GM18505 (cell line): ENCODE data around the gene DIS3.
"Not testable (repeated sequence)": the region's sequence is repeated elsewhere in the genome, so short reads cannot be mapped to it uniquely, and the experiment has no call there.

ENCODE experiments used
- ATAC-seq: cut with Tn5 transposase; IDR thresholded peaks from one replicate; pipeline ENCODE4 v1.9.1; 2021; ENCODE audit not compliant: unreplicated experiment
- POLR2A ChIP-seq: IDR thresholded peaks from 4 replicates; pipeline ENCODE4 v1.6.1; 2011; ENCODE audit warnings: borderline replicate concordance; ENCODE audit not compliant: insufficient read depth, insufficient read length; ENCODE audit errors: extremely low read depth

Gene DIS3

DNA sequence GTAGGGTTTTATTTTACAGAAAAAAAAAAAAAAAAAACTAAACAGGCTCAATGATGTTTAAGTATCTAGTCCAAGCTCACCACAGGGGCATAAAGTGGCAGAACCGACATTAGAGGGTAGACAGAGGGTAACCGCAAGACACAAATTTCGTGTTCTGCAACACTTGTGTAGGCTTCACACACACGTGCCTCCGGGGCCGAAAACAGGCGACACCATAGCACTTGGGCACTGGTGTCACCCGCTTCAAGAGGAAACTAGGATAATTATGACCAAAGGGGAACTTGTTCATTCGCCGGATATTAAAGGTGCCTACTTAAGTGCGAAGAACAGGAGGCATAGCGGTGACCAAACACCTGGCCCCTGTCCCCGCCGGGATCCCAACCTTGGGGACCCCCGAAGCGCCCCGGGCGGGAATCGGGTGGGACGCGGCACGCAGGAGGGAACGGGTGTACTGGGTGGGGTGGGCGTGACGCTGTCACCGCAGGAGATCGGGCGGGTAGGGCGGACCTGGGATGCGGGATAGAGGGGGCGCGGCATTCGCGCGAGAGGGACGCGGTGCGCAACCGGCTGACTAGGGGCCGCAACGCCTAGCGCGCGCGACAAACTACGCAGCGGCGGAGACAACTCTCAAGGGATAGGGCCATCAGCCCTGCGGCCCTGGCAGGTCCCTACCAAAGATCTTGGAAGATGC is 54.8 kb downstream of the DIS3 start:
- ATAC-seq: peak; percentile 26
- TF ChIP-seq POLR2A: no peak

GRCh38 chr13:72726185-72726584 is 55.5 kb downstream of the DIS3 start:
- not testable (repeated sequence) for ATAC-seq

DNA sequence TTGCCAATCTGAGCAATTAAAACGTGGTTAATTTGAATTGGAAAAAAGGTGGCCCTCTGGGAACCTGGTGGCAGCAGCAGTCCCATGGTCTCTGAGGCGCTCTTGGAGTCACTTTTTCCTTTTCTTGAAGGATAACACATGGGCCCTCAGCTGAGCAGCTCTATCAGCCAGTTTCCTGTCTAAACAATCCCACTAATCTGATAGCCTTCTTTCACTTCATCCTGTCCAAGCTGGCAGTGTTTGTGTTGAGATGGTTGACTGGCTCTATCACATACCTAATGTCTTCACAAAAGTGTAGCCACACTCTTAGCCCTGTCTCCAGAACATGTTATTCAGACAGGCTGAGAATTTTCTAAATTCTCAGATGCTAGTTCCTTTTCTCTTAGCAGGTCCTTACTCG is 64.9 kb downstream of the DIS3 start:
- no peak for TF ChIP-seq POLR2A
- ATAC-seq: no peak
